DOHH2 (cell line): ENCODE measurements around the gene CCNI.

Experiments
- CTCF ChIP-seq: fragments of 200-600 bp; sonication (generic); IDR thresholded peaks from one replicate; pipeline ENCODE4 v1.5.1; 2014; ENCODE audit warnings: antibody characterized with exemption, mild to moderate bottlenecking, low read depth, low read length; ENCODE audit not compliant: poor library complexity, severe bottlenecking
- EZH2phosphoT487 ChIP-seq: fragments of 200-600 bp; sonication (generic); IDR thresholded peaks from 2 replicates; pipeline ENCODE4 v1.6.1; 2017; ENCODE audit warnings: borderline replicate concordance, mild to moderate bottlenecking, antibody characterized with exemption, low read length, moderate library complexity, mixed read lengths

- TF ChIP-seq CTCF = no peak
- TF ChIP-seq EZH2phosphoT487 = no peak
These were observed 73.9 kb downstream of the CCNI start for GRCh38 chr4:77001907-77002306.
